WI38 (cell line): ENCODE results near the gene CGB5.
"Not testable (repeated sequence)": the region's sequence is repeated elsewhere in the genome, so short reads cannot be mapped to it uniquely, and the experiment has no call there.

Experiments
- H3K4me3 ChIP-seq: 2 replicates; pipeline ENCODE4 v1.5.1; 2011; ENCODE audit warnings: low read depth, mild to moderate bottlenecking, control low read depth, low read length
- CTCF ChIP-seq: IDR thresholded peaks from 2 replicates; pipeline ENCODE4 v1.5.1; 2012; ENCODE audit warnings: low read depth, mild to moderate bottlenecking, control low read depth, low read length

The CGB5 gene

DNA sequence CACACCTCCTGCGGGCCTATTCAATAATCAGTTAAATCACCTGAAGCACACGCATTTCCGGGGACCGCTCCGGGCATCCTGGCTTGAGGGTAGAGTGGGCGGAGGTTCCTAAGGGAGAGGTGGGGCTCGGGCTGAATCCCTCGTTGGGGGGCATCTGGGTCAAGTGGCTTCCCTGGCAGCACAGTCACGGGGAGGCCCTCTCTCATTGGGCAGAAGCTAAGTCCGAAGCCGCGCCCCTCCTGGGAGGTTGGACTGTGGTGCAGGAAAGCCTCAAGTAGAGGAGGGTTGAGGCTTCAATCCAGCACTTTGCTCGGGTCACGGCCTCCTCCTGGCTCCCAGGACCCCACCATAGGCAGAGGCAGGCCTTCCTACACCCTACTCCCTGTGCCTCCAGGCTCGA lies at the start of gene CGB5:
TSS of gene CGB5 (plus strand) at position 301 of the 400 bp plus-strand sequence. CDS start 362 bp downstream, outside the sequence.
- not testable (repeated sequence) for H3K4me3 ChIP-seq

- peak overlapping the region; percentile 97 for H3K4me3 ChIP-seq
- TF ChIP-seq CTCF: no peak
Measured at GRCh38 chr19:48994035-48994386, 49.6 kb upstream of the CGB5 start.

GRCh38 chr19:48997972-48998371 lies 45.7 kb upstream of the CGB5 start:
- TF ChIP-seq CTCF: peak; percentile 73

DNA sequence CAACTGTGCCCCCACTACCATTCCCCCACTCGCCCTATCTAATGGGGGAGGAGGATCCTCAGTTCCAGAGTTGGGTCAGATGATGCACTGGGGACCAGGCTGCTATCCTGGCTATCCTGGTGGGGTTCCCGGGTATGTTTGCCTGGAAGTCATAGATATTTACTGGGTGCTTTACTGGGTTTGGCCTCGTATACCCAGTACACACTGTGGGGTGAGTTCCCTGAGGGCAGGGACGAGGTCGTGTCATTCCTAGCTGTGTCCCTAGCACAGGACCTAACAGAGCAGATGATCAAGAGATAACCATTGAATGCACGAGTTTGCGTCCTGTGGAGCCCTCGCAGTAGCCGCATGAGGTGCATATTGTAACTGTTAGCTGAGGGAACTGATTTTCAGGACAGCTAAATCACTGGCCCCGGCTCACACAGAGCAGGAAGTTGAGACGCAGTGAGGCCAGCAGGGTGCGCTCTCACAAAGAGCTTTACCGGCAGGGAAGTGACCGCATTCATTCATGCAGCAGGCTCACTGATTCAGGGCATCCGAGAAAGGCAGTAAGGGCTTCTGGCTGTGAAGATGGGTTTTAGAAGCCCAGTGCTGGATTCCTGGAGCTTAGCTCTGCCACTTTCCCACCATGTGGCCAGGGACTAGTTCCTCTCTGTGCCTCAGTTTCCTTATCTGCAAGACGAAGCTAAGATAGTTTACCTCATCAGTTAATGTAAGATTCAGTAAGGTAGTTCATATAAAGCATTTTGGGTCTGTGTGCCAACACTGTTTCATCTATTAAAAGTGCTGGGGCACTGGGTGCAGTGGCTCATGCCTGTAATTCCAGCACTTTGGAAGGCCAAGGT lies 43.9 kb upstream of the CGB5 start:
- peak; percentile 72 for TF ChIP-seq CTCF
- H3K4me3 ChIP-seq: no peak overlapping the region

More at GRCh38 chr19:48997972-48998371, 45.7 kb upstream of the CGB5 start:
- H3K4me3 ChIP-seq: no peak overlapping the region

DNA sequence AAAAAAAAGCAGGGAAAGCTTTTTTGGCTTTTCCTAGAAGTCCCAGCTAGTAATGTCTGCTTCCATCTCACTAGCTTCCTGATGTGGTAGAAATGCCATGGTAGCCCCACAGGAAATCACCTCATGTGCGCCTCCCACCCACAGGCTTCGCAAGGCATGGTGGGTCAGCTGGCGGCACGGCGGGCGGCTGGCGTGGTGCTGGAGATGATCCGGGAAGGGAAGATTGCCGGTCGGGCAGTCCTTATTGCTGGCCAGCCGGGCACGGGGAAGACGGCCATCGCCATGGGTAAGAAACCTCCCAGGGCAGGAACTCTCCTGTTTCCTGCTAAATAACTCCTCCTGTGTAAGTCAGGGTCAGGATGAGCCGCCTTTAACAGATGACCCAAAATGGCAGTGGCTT lies 39.5 kb upstream of the CGB5 start:
- H3K4me3 ChIP-seq: no peak overlapping the region
- TF ChIP-seq CTCF: no peak

DNA sequence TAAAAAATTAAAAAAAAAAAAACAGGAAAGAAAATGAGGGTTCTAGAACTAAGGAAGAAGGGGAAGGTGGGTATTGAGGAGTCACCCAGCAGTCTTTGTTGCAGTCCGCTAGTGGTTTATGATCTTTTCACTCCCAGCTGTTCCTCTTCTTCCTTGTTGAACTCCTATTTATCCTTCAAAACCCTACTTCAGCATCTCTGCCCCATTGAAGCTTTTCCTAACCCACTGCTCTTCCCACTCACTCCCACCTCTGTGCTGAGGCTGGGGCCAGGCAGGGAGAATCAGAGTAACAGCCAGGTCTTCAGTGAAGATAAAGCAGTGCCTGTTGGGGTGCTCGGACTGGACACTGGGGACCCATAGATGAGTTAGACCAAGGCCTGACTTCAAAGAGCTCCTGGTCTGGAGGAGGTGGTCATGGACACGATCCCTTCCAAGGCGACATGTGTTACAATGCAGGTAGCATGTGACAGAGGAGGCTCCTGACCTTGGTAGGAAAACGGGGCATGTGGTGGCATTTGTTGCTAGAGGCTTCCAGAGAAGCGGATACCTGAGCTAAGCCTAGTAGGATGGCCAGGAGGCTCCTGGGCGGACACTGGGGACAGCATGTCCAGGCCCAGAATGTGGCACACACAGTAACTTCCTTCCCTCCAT lies 38.6 kb upstream of the CGB5 start:
- no peak for TF ChIP-seq CTCF
- no peak overlapping the region for H3K4me3 ChIP-seq

- TF ChIP-seq CTCF: no peak
- H3K4me3 ChIP-seq: no peak overlapping the region
Measured at GRCh38 chr19:49006905-49007304, 36.7 kb upstream of the CGB5 start.
